ENCODE data around the gene TRIM47.

TRIM47 gene

GRCh38 chr17:75845058-75845711 lies 33.2 kb downstream of the TRIM47 start:
- no peak for FAIRE-seq

GRCh38 chr17:75844530-75845057 lies 33.8 kb downstream of the TRIM47 start:
- FAIRE-seq = no peak

GRCh38 chr17:75843577-75844529 lies 34.5 kb downstream of the TRIM47 start, which contains the start of gene UNC13D:
Gene UNC13D (minus strand): TSS chr17:75844404. CDS start chr17:75844337, 67 bp downstream.
- no peak for FAIRE-seq

- FAIRE-seq = no peak
These were observed 35.3 kb downstream of the TRIM47 start for GRCh38 chr17:75842963-75843576.

GRCh38 chr17:75842411-75842810 lies 36.0 kb downstream of the TRIM47 start:
- FAIRE-seq = no peak

- no peak for FAIRE-seq
These were observed 37.6 kb downstream of the TRIM47 start for GRCh38 chr17:75840799-75841164.

- no peak for FAIRE-seq
These were observed 38.2 kb downstream of the TRIM47 start for GRCh38 chr17:75839942-75840798.

- FAIRE-seq = no peak
These were observed 40.0 kb downstream of the TRIM47 start for GRCh38 chr17:75838410-75838809.

GRCh38 chr17:75837899-75838298 lies 40.5 kb downstream of the TRIM47 start:
- FAIRE-seq = no peak

- FAIRE-seq = no peak
These were observed 41.8 kb downstream of the TRIM47 start for GRCh38 chr17:75836605-75837004.

GRCh38 chr17:75835654-75835987 lies 42.8 kb downstream of the TRIM47 start:
- FAIRE-seq = no peak

GRCh38 chr17:75834928-75835653 lies 43.3 kb downstream of the TRIM47 start:
- FAIRE-seq = no peak

- FAIRE-seq = no peak
These were observed 44.0 kb downstream of the TRIM47 start for GRCh38 chr17:75834279-75834920.

GRCh38 chr17:75832652-75833400 lies 45.6 kb downstream of the TRIM47 start:
- no peak for FAIRE-seq

- FAIRE-seq = no peak
These were observed 46.2 kb downstream of the TRIM47 start for GRCh38 chr17:75832164-75832651.

- no peak for FAIRE-seq
These were observed 47.3 kb downstream of the TRIM47 start for GRCh38 chr17:75831032-75831571.

- FAIRE-seq = no peak
These were observed 48.0 kb downstream of the TRIM47 start for GRCh38 chr17:75830164-75831031.

- no peak for FAIRE-seq
These were observed 48.6 kb downstream of the TRIM47 start for GRCh38 chr17:75829747-75830146.

- no peak for FAIRE-seq
These were observed 49.6 kb downstream of the TRIM47 start for GRCh38 chr17:75828741-75829140.

Measured in TTC549 (cell line).